NB4 (cell line): ENCODE results near the gene SLC38A5.

Experiments
- DNase-seq: peaks from one replicate; pipeline ENCODE4 v3.0.0; 2010; ENCODE audit warnings: low read depth
- H3K4me3 ChIP-seq: one replicate; pipeline ENCODE4 v1.5.1; 2011; ENCODE audit warnings: mild to moderate bottlenecking, low read depth, low read length, moderate library complexity
- MYC ChIP-seq: IDR thresholded peaks from 2 replicates; pipeline ENCODE4 v1.6.1; 2011; ENCODE audit warnings: low read depth, low read length
- POLR2A ChIP-seq: IDR thresholded peaks from 2 replicates; pipeline ENCODE4 v1.6.1; 2011; ENCODE audit warnings: mild to moderate bottlenecking; ENCODE audit not compliant: insufficient read length; ENCODE audit errors: extremely low read depth
- TF ChIP-seq, protein P1 (sequence below): IDR thresholded peaks from one replicate; pipeline ENCODE4 v1.5.1; 2012; ENCODE audit warnings: low read depth, low read length
- TF ChIP-seq, protein P2 (sequence below): IDR thresholded peaks from 2 replicates; pipeline ENCODE4 v1.6.1; 2011; ENCODE audit warnings: low read depth, low read length

SLC38A5 gene

DNA sequence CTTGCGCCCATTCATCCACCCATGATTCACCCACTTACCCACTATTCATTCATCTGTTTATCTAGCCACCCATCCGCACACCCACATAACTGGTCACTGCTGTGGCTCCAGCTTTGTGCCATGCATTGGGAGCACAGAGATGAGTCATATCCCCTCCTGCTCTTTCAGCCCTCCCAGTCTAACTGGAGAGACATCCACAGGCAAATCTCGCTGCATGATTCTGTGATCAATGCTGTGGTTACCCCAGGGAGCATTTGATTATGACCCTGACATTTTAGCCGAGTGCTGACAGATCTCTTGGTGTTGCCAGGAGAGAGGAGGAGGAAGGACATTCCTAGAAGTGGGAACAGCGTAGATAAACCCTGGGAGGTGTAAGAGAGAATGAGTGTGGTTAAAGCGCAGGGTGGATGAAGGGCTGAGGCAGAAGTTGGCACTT is 28.3 kb upstream of the SLC38A5 start:
- peak; percentile 65 for DNase-seq
- TF ChIP-seq MYC (no peak), POLR2A (no peak)
- TF ChIP-seq, protein P1, sequence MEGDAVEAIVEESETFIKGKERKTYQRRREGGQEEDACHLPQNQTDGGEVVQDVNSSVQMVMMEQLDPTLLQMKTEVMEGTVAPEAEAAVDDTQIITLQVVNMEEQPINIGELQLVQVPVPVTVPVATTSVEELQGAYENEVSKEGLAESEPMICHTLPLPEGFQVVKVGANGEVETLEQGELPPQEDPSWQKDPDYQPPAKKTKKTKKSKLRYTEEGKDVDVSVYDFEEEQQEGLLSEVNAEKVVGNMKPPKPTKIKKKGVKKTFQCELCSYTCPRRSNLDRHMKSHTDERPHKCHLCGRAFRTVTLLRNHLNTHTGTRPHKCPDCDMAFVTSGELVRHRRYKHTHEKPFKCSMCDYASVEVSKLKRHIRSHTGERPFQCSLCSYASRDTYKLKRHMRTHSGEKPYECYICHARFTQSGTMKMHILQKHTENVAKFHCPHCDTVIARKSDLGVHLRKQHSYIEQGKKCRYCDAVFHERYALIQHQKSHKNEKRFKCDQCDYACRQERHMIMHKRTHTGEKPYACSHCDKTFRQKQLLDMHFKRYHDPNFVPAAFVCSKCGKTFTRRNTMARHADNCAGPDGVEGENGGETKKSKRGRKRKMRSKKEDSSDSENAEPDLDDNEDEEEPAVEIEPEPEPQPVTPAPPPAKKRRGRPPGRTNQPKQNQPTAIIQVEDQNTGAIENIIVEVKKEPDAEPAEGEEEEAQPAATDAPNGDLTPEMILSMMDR: no peak
- TF ChIP-seq, protein P2, sequence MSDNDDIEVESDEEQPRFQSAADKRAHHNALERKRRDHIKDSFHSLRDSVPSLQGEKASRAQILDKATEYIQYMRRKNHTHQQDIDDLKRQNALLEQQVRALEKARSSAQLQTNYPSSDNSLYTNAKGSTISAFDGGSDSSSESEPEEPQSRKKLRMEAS: no peak
- no peak overlapping the region for H3K4me3 ChIP-seq

DNA sequence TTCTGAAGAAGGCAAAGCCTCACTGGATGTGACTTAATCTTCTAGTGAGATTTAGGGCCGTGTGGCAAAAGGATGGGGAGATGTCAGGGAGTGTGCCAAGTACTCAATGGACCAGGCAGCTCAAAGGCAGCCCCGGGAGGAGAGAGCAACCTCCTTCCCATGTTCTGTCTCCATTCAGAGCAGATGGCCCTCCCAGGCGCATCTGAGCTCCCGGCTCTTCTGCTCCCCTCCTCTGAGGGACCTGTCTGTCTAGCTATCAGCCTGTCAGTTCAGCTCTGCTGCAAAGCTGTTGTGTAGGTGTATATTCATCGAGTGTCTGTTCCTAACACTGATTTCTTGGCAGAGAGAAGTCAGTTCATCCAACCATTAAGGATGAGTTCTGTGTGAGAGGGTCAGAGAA is 27.8 kb upstream of the SLC38A5 start:
- TF ChIP-seq, protein P1: no peak
- TF ChIP-seq POLR2A: no peak
- TF ChIP-seq, protein P2: no peak
- DNase-seq: no peak
- H3K4me3 ChIP-seq: no peak overlapping the region

DNA sequence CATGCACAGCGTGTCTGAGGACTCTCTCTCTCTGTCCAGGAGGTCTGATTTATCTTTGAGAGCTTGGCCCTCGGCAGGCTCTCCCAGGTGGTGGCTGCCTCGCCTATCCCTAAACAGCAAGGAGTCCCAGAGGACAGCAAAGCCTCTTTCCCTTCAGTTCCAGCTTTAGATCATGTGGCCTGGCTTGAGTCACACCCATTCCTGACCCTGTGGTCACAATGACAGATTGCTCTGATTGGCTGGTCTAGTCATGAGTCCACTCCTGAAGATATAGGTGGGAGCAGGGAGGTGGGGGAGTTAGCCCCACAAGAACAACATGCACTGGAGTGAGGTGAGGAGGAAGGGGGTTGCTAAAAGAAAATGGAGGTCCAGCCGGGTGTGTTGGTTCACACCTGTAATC is 26.6 kb upstream of the SLC38A5 start:
- no peak overlapping the region for H3K4me3 ChIP-seq
- TF ChIP-seq, protein P1: no peak
- no peak for TF ChIP-seq MYC
- TF ChIP-seq, protein P2: no peak
- no peak for TF ChIP-seq POLR2A
- DNase-seq: no peak

DNA sequence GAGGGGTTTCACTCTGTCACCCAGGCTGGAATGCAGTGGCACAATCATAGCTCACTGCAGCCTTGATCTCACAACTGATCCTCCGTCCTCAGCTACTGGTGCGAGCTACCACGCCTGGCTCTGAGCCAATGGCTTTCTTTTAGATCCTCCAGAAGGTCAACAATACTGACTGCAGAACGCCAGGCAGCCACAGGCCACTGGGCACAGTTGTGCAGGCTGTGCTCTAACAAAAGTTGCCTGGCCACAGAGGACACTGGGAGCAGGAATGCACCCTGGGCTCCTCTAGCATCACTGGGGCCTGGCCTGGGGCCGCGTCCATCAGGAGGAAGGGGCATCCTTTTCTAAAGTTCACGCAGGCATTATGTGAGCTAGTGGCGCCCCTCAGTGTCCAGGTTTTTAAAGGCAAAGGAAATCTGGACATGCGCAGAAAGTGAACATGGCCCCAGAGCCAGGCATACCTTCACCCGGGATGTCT is 23.9 kb upstream of the SLC38A5 start:
- peak; percentile 51 for DNase-seq
- no peak overlapping the region for H3K4me3 ChIP-seq
- TF ChIP-seq, protein P2: no peak
- TF ChIP-seq, protein P1: no peak
- no peak for TF ChIP-seq POLR2A
- TF ChIP-seq MYC: no peak

DNA sequence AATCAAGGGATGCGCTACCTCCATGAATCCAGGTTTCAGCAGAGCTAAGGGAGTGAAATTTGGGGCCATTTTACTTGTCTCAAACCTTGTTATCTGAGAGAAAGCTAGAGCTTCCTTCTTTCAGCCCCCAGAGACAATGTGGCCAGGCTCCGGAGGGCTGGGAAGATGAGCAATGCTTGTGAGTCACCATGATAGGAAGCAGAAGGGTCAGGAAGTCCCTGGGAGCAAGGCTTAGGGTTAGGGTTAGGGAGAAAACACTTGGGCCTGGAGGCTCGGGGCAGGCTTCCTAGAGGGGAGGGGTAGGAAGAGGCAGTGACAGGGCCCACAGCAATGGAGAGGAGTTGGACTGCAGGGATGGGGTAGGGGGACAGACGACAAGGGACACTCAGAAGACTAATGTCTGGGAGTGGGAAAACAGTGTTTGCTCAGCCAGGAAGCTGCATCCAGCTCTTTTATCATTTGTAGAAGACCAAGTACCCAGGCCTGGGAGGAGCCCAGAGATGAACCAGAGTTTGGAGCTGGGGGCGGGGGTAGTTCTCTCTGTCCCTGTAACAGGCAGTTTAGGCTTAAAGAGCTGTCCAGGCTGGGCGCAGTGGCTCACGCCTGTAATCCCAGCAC is 22.3 kb upstream of the SLC38A5 start:
- TF ChIP-seq POLR2A (no peak), MYC (0 out of 2 replicates have a peak, but pooled peaks have one; percentile 29)
- H3K4me3 ChIP-seq: no peak overlapping the region
- DNase-seq: peak; percentile 91

DNA sequence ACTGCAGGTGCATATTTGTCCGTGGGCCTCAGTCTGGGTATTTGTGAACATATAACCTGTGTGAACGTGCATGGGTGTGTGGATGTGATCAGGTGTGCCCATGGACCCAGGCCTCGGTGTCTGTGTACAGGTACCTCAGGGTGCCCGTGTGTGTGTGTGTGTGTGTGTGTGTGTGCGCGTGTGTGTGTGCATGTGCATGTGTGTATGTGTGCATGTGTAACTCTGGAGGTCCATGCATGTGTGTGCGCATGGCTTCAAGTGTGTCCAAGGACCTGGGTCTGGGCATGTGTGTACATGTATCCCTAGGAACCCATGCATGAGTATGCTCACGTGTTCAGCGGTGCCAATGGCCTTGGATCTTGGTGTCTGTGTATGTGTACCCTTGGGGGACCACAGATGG is 21.7 kb upstream of the SLC38A5 start:
- TF ChIP-seq, protein P2: no peak
- TF ChIP-seq MYC: no peak
- TF ChIP-seq POLR2A: no peak
- TF ChIP-seq, protein P1: no peak
- no peak for DNase-seq

More for the DNA sequence above, 21.7 kb upstream of the SLC38A5 start:
- H3K4me3 ChIP-seq: no peak overlapping the region
